GM19025 (cell line): ENCODE results near the gene WNT8A.

Source experiments
- ATAC-seq: cut with Tn5 transposase; IDR thresholded peaks from one replicate; pipeline ENCODE4 v1.9.1; 2021; ENCODE audit warnings: mild to moderate bottlenecking, low read depth, moderate library complexity; ENCODE audit not compliant: unreplicated experiment

Gene WNT8A

DNA sequence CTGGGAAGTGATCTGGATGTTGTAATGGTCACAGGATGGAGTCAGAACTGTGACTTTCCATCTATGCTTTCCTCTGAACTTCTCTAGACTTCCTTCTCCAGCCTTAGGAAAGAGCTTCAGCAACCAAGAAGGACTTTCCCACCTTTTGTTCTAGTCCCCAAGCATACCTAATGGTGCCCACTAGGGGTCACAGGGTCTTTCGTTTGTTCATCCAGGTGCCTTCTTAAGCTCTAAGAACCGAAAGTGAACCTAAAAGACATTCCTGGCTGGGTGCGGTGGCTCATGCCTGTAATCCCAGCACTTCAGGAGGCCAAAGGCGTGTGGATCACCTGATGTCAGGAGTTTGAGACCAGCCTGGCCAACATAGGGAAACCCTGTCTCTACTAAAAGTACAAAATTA, 1.8 kb upstream of the WNT8A start:
- no peak for ATAC-seq

DNA sequence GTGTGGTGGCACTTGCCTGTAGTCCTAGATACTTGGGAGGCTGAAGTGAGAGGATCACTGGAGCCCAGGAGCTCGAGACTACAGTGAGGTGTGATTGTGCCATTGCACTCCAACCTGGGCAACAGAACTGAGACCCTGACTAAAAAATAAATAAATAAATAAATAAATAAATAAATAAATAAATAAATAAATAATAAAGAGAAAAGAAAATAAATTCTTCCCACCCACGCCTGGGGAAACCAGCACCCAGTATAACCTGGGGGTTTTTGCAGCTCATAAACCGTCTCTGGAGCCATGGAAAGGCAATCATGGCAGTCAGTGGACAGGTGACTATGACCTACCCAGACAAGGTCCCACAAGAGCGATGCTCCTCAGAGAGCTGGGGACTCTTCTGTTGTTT, 7.9 kb downstream of the WNT8A start:
- no peak for ATAC-seq

GRCh38 chr5:138092301-138092700, 8.5 kb downstream of the WNT8A start:
- ATAC-seq: no peak

GRCh38 chr5:138093036-138093435, 9.2 kb downstream of the WNT8A start:
- ATAC-seq: no peak

GRCh38 chr5:138095100-138095907, 11.5 kb downstream of the WNT8A start:
- ATAC-seq: no peak

DNA sequence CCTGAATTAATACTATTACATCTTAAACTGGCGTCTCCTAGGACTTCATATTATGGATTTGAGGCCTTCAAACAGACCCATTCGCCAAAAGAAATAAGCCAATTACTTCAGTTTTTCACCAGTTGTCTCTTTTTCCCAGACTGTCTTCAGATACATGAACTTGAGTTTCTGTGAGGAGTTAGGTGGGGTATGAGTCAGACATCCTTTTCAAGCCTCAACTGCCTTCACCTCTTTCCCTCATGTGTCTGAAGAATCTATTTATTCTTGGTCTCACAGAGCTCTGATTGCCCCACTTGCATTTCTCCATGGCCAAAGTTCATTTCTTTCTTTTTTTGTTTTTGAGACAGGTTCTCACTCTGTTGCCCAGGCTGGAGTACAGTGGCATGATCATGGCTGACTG, 12.5 kb downstream of the WNT8A start:
- no peak for ATAC-seq

DNA sequence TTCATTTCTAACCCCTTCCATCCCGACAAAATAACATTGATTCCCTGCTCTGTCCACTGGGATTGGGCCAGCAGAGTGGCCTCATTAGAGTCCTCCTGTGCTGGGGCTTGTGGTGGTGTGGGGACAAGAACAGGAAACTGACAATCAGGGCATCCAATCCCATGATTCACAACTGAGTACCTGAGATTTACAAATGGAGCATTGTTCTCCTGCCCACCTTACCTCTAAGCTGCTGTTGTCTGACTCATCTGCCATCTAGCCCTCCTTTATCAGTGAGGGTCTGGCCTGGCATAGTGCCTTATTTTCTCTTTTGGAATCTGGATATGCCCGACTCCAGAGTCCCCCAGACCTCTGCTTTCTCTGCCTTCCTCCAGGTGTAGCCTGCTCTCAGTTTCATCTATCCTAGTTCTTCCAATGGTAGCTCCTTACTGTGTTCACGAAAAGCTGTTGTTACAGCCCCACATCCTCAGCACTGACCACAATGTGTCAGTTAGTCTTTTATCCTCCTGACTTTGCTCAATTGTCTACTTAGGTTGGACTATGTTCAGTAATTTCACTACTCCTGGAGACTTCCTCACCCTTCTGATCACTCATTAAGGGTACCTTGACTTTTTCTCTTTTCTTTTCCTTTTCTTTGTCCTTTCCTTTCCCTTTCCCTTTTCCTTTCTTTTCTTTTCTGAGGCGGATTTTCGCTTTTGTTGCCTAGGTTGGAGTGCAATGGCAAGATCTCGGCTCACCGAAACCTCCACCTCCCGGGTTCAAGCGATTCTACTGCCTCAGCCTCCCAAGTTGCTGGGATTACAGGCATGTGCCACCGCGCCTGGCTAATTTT, 13.4 kb downstream of the WNT8A start:
- no peak for ATAC-seq

DNA sequence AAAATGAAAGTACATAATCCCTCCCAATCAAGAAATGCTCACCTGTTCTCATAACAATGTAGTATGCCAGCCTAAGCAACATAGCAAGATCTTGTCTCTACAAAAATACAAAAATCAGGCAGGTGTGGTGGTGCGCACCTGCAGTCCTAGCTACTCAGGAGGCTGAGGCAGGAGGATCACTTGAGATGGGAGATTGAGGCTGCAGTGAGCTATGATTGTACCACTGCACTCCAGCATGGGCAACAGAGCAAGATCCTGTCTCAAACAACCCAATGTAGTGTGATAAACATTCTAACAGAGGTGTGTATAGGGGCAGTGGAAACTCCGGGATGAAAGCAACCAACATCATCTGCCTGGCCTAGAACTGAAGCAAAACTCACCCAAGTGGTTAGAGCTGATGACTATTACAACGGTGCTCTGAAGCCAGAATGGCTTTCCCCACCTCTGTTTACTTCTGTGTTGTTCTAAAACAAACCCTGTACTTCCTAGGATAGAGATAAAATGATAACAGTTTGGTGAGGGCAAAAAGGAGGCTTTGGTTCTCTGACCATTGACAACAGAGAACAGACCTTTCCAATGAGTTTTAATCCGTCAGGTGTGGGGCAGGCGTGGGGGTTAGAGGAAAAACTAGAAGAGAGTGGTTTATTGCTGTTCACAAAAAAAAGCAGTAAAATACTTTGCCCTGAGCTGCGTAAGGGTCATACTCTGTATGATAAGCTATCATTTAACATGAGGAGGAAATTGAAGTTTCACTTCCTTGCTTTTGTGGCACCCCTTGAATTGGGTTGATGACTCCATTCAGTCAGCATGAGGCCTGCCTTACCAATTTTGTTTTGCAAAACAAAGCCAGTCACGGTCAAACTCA, 18.9 kb downstream of the WNT8A start:
- ATAC-seq: no peak

DNA sequence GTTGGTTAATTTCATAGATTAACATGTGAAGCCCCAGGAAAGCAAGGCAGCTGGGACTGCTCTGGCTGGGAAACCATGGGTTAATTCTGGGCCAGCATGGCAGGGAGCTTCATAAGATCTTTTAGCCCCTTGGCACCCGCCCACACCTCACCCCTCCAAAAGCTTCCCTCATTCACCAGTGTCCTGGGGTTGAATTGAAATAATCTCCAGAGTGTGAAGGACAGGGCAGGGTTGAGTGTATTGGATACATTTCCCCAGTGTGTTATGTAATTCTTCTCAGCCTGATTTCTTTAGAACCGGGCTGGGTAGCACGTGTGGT, 19.4 kb downstream of the WNT8A start:
- no peak for ATAC-seq

GRCh38 chr5:138105709-138106108, 21.9 kb downstream of the WNT8A start:
- no peak for ATAC-seq

- ATAC-seq: no peak
Observed at GRCh38 chr5:138107213-138107612, 23.4 kb downstream of the WNT8A start.

- ATAC-seq: no peak
Observed at GRCh38 chr5:138109463-138110265, 25.8 kb downstream of the WNT8A start.

DNA sequence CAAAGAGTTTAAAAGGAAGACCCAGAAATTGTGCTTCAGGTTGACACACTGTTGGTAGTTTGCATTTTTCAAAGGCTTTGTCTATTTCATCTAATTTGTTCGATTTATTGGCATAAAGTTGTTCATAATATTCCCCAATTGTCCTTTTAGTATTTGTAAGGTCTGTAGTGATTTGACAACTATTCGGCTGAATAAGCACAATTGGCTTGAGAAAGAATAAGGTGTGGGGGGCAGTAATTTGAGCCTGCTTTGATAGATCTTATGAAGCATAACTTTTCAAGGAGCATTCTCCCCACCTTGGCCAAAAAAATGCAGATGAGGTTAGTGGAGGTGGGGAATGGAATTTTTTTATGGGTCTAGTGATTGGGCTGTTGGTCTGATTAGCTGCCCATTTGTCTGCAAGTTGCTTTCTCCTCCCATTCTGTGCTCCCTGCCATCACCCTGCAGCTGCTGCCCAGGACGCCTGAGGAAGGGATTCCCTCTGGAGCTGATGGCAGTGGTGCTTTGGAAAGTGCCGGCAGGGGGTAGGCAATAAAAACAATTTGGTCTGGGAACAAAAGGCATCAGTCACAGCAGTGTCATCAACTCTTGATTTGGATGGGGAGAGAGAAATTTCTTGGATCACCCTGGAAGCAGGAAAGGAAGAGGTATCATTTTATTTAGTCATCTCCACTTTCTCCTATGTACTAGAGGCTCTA, 26.6 kb downstream of the WNT8A start:
- ATAC-seq: no peak

- no peak for ATAC-seq
Observed at GRCh38 chr5:138111181-138111580, 27.3 kb downstream of the WNT8A start.

DNA sequence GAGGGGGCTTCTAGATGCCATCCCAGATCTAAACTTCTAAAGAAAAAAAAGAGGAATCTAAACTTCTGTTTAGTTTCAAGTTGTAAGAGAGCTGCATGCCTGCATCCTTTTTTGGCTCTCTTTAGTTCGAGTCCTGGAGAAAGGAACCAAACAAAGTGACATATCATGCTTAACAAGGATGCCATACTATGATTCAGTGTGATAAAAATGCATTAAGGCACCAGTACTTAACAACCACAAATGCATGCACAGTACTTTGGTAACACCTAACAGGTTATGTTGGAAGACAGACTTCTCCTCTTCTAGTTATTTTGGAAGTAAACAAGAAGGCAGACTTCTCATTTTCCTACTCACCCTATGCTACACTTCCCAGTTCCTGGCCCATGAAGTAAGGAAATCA, 28.1 kb downstream of the WNT8A start:
- no peak for ATAC-seq

DNA sequence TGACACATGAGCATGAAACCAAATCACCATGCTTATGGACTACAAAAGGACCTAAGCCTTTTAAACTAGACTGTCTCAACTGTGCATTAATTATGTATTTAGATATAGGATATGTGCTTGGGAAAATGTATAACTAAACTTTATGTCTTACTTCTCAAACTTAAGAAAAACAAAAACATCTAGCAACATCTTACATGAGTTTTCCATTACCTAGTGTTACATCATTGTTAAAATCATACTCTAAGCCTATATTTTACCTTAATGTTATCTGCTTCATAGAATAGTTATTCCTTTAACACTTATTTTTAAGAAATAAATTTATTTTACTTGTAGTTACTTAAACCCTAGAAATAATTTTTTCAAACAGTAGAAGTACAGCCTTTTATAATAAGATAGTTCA, 31.4 kb downstream of the WNT8A start:
- ATAC-seq: no peak

GRCh38 chr5:138128334-138128733, 44.5 kb downstream of the WNT8A start:
- no peak for ATAC-seq

DNA sequence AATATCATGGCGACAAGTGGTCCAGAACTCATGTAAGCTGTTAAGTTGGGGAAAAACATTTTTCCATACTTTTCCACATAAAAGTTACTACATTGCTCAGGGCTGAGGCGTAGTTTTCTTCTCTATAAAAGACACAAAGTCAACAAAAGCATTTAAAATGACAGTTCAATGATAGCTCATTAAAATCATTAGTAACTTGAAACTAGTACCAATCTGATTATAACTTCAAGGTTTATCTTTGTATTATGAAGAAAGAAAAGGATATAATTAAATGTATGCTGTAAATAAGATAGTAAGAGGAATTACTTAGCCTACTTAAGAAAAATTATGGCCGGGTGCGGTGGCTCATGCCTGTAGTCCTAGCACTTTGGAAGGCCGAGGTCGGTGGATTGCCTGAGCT, 45.5 kb downstream of the WNT8A start:
- ATAC-seq: no peak

GRCh38 chr5:138132543-138132942, 48.7 kb downstream of the WNT8A start:
- ATAC-seq: no peak
